SK-N-SH (cell line): ENCODE measurements around the gene CCKAR. TPM values are rescaled to one million over a fixed set of nuclear protein-coding genes. Genes with fewer than 3 reads are reported as not detected.

Experiments used
- CTCF ChIA-PET: fragments of 300-600, 350-600 bp; formaldehyde crosslinking; extraction: SDS; loops from one replicate; lab custom pipeline; 2021; lab: Yijun Ruan, JAX
- POLR2A ChIA-PET: fragments of 350-600 bp; sonication (Branson Sonifier 250); formaldehyde crosslinking; extraction: SDS; loops from one replicate; lab custom pipeline; 2020; ENCODE audit warnings: antibody characterized with exemption, inconsistent platforms; lab: Yijun Ruan, JAX
- DNase-seq: peaks from one replicate; pipeline ENCODE4 v3.0.0; 2012
- H2AFZ ChIP-seq: fragments of 200-600 bp; sonication (generic); 2 replicates; pipeline ENCODE4 v1.8.1; 2016; ENCODE audit warnings: antibody characterized with exemption, mild to moderate bottlenecking, low read depth
- H3F3A ChIP-seq: fragments of 200-600 bp; sonication (generic); replicated peaks from 2 replicates; pipeline ENCODE3; 2016; ENCODE audit warnings: antibody characterized with exemption, mild to moderate bottlenecking; ENCODE audit not compliant: insufficient read depth
- H3K27ac ChIP-seq, 2 experiments: fragments of 200-500 bp in 1 of 2; fragments of 200-600 bp in 1 of 2; sonication (Bioruptor generic) in 1 of 2; sonication (generic), shearing (Covaris generic) in 1 of 2; 2 replicates each; pipeline versions ENCODE4 v1.5.1 to v1.6.1; 2014 to 2016; ENCODE audit warnings: low read depth in 2 of 2, inconsistent platforms in 1 of 2, low read length in 1 of 2, mild to moderate bottlenecking in 1 of 2, mixed read lengths in 1 of 2
- H3K27me3 ChIP-seq: fragments of 200-600 bp; sonication (generic), shearing (Covaris generic); 2 replicates; pipeline ENCODE4 v1.6.1; 2016; ENCODE audit warnings: mixed run types; ENCODE audit not compliant: insufficient read depth
- H3K36me3 ChIP-seq, 2 experiments: fragments of 200-500 bp in 1 of 2; fragments of 200-600 bp in 1 of 2; sonication (Bioruptor generic) in 1 of 2; sonication (generic) in 1 of 2; replicated peaks in 1 of 2; 2 replicates each; pipeline versions ENCODE3 to v1.5.1; 2014 to 2016; ENCODE audit warnings: low read length in 1 of 2, mild to moderate bottlenecking in 1 of 2; ENCODE audit not compliant: insufficient read depth in 2 of 2, control insufficient read depth in 1 of 2
- H3K4me1 ChIP-seq, 2 experiments: fragments of 200-500 bp in 1 of 2; fragments of 200-600 bp in 1 of 2; sonication (Bioruptor generic) in 1 of 2; sonication (generic), shearing (Covaris generic) in 1 of 2; 2 replicates each; pipeline versions ENCODE4 v1.5.1 to v1.6.1; 2014 to 2016; ENCODE audit warnings: low read depth in 1 of 2, low read length in 1 of 2, mixed run types in 1 of 2; ENCODE audit not compliant: insufficient read depth in 2 of 2, control insufficient read depth in 1 of 2
- H3K4me2 ChIP-seq: fragments of 200-600 bp; sonication (generic), shearing (Covaris generic); 2 replicates; pipeline ENCODE4 v1.6.1; 2017; ENCODE audit warnings: mixed run types
- H3K4me3 ChIP-seq, 2 experiments: fragments of 200-500 bp in 1 of 2; fragments of 200-600 bp in 1 of 2; sonication (Bioruptor generic) in 1 of 2; sonication (generic), shearing (Covaris generic) in 1 of 2; 2 replicates each; pipeline versions ENCODE4 v1.5.1 to v1.8.1; 2014 to 2016; ENCODE audit warnings: low read depth in 2 of 2, inconsistent platforms in 1 of 2, low read length in 1 of 2, mild to moderate bottlenecking in 1 of 2, mixed read lengths in 1 of 2, moderate library complexity in 1 of 2
- H3K79me2 ChIP-seq: fragments of 200-600 bp; sonication (generic); 2 replicates; pipeline ENCODE4 v1.8.1; 2017; ENCODE audit warnings: mild to moderate bottlenecking; ENCODE audit not compliant: insufficient read depth
- H3K9ac ChIP-seq: fragments of 200-600 bp; sonication (generic); 2 replicates; pipeline ENCODE4 v1.6.1; 2017; ENCODE audit warnings: mixed run types
- H3K9me2 ChIP-seq: fragments of 200-600 bp; sonication (generic); 2 replicates; pipeline ENCODE4 v1.6.1; 2017; ENCODE audit warnings: mixed run types
- H3K9me3 ChIP-seq: fragments of 200-600 bp; sonication (generic); 2 replicates; pipeline ENCODE4 v1.6.1; 2017; ENCODE audit warnings: mixed run types, mild to moderate bottlenecking, moderate library complexity
- H4K20me1 ChIP-seq: fragments of 200-600 bp; sonication (generic); 2 replicates; pipeline ENCODE4 v1.6.1; 2017; ENCODE audit warnings: mild to moderate bottlenecking, mixed run types; ENCODE audit not compliant: insufficient read depth
- CTCF ChIP-seq: fragments of 200-600 bp; sonication (generic); IDR thresholded peaks from 2 replicates; pipeline ENCODE4 v1.6.1; 2017; ENCODE audit warnings: antibody characterized with exemption, mild to moderate bottlenecking, moderate library complexity
- ELF1 ChIP-seq: IDR thresholded peaks from 2 replicates; pipeline ENCODE4 v1.4.0; 2012
- EP300 ChIP-seq, 2 experiments: IDR thresholded peaks; 2 replicates each; pipeline versions ENCODE4 v1.4.0 to v1.6.1; 2012; ENCODE audit warnings: borderline replicate concordance in 1 of 2, low read depth in 1 of 2, low read length in 1 of 2
- EZH2phosphoT487 ChIP-seq: fragments of 200-600 bp; sonication (generic); IDR thresholded peaks from 2 replicates; pipeline ENCODE4 v1.6.1; 2017; ENCODE audit warnings: low read depth, mixed run types, mild to moderate bottlenecking, antibody characterized with exemption, moderate library complexity, borderline replicate concordance
- IRF3 ChIP-seq: fragments of 150-350 bp; IDR thresholded peaks from 2 replicates; pipeline ENCODE4 v1.6.1; 2016; ENCODE audit warnings: mild to moderate bottlenecking, low read depth, low read length
- MAX ChIP-seq: IDR thresholded peaks from 2 replicates; pipeline ENCODE4 v1.4.0; 2012; ENCODE audit warnings: low read depth
- MEF2A ChIP-seq: IDR thresholded peaks from 2 replicates; pipeline ENCODE4 v1.4.0; 2012; ENCODE audit warnings: low read depth, borderline replicate concordance
- MXI1 ChIP-seq: IDR thresholded peaks from 2 replicates; pipeline ENCODE4 v1.6.1; 2012; ENCODE audit warnings: mild to moderate bottlenecking, low read depth, low read length, improper control_type of control experiment
- NFIC ChIP-seq: IDR thresholded peaks from 2 replicates; pipeline ENCODE4 v1.4.0; 2012; ENCODE audit warnings: borderline replicate concordance
- PBX3 ChIP-seq: IDR thresholded peaks from 2 replicates; pipeline ENCODE4; 2012
- RAD21 ChIP-seq: IDR thresholded peaks from 2 replicates; pipeline ENCODE4 v1.6.1; 2012; ENCODE audit warnings: mild to moderate bottlenecking, low read length
- RCOR1 ChIP-seq: fragments of 150-350 bp; IDR thresholded peaks from 2 replicates; pipeline ENCODE4 v1.6.1; 2017; ENCODE audit warnings: antibody characterized with exemption, low read length
- REST ChIP-seq: IDR thresholded peaks from 2 replicates; pipeline ENCODE4 v1.6.1; 2012; ENCODE audit warnings: mild to moderate bottlenecking, low read depth, low read length, moderate library complexity
- SMC3 ChIP-seq: IDR thresholded peaks from 2 replicates; pipeline ENCODE4 v1.6.1; 2012; ENCODE audit warnings: low read depth, low read length, improper control_type of control experiment
- TAF1 ChIP-seq: IDR thresholded peaks from 2 replicates; pipeline ENCODE4 v1.6.1; 2012; ENCODE audit warnings: low read depth, mild to moderate bottlenecking, low read length, moderate library complexity, borderline replicate concordance
- TCF12 ChIP-seq: IDR thresholded peaks from 2 replicates; pipeline ENCODE4 v1.4.0; 2012
- TEAD4 ChIP-seq: IDR thresholded peaks from 2 replicates; pipeline ENCODE4 v1.4.0; 2012; ENCODE audit warnings: mild to moderate bottlenecking, borderline replicate concordance; ENCODE audit not compliant: insufficient read depth
- USF1 ChIP-seq: IDR thresholded peaks from 2 replicates; pipeline ENCODE4 v1.4.0; 2012; ENCODE audit warnings: low read depth, borderline replicate concordance
- WGBS: methylation state at CpG from one replicate; pipeline ENCODE4 v1.1.6; 2017; ENCODE audit warnings: low lambda C conversion rate; 5-methylcytosine and 5-hydroxymethylcytosine counted together
- polyA plus RNA-seq, 3 experiments: library from polyadenylated mRNA; depleted of rRNA; stranded (reverse); fragments of >200 nt; gene quantifications; 2 replicates each; pipeline ENCODE4 v1.2.3, GENCODE V29; 2012

Gene CCKAR
- polyA plus RNA-seq, 1 of the 3 experiments (the other 2 are of a cell fraction): not detected

GRCh38 chr4:26459756-26460530 lies 30.3 kb downstream of the CCKAR start (continued):
- peak; percentile 24; the same call in 1 of the 2 replicates for TF ChIP-seq PBX3

- Histone ChIP-seq H3K79me2 (no peaks in the 10 kb centered on the region), H3K9me2 (no peaks in the 10 kb centered on the region), H3K4me1 (no peaks in the 10 kb centered on the region), H3K4me3 (no peak overlapping the region; a peak in 1 of 4 replicates), H4K20me1 (no peaks in the 10 kb centered on the region), H3K4me2 (no peak overlapping the region; the same call in 1 of the 2 replicates), H3K27ac (no peak overlapping the region), H3K9ac (no peak overlapping the region), H3K27me3 (no peaks in the 10 kb centered on the region), H3K9me3 (no peaks in the 10 kb centered on the region), H3F3A (no peaks in the 10 kb centered on the region), H3K36me3 (no peaks in the 10 kb centered on the region), H2AFZ (no peak overlapping the region)
- WGBS: 25% methylated on average over 19 of the region's 19 CpGs
- ChIA-PET CTCF (interaction anchor here (0.7 to 7.8 kb wide), 16 partner anchors 10 to 549 kb away, joined by 3 to 43 read pairs (median 3); partner anchors contain the start of gene TBC1D19), POLR2A (no interaction called here)
- TF ChIP-seq MXI1: no peak
- no peak for TF ChIP-seq TCF12
- TF ChIP-seq IRF3: no peak
- no peak for TF ChIP-seq RCOR1
- no peak for TF ChIP-seq REST
- TF ChIP-seq TEAD4: no peak
- no peak for TF ChIP-seq EP300 (IDR thresholded peaks at IDR 0.05; ENCODE audit: borderline replicate concordance in 1 of 2, low read depth in 1 of 2, low read length in 1 of 2)
- no peak for TF ChIP-seq ELF1
- no peak for TF ChIP-seq MAX
- peak; percentile 80 for TF ChIP-seq SMC3
- TF ChIP-seq USF1: no peak
- TF ChIP-seq RAD21: peak; percentile 79
- no peak for TF ChIP-seq NFIC
- TF ChIP-seq TAF1: no peak
- no peak for TF ChIP-seq MEF2A
- TF ChIP-seq EZH2phosphoT487: no peak
- peak; percentile 76 for TF ChIP-seq CTCF
- DNase-seq: peak; percentile 56
These were observed 31.1 kb downstream of the CCKAR start for GRCh38 chr4:26459054-26459755.
